Suprapubic skin (tissue), 3 donors: ENCODE measurements around the gene CKAP4.

Source experiments
- EP300 ChIP-seq: sonication (generic); formaldehyde crosslinking; IDR thresholded peaks from one replicate; pipeline ENCODE4 v1.6.1; 2017; ENCODE audit warnings: antibody characterized with exemption
- TF ChIP-seq, protein P1 (sequence below), 2 donors: fragments of 200-600 bp in 1 of 2; fragments of 450-650 bp in 1 of 2; sonication (generic) in 1 of 2; IDR thresholded peaks; one replicate each; pipeline ENCODE4 v1.5.1; 2016 to 2019; ENCODE audit warnings: antibody characterized with exemption in 2 of 2, mild to moderate bottlenecking in 1 of 2, moderate library complexity in 1 of 2

DNA sequence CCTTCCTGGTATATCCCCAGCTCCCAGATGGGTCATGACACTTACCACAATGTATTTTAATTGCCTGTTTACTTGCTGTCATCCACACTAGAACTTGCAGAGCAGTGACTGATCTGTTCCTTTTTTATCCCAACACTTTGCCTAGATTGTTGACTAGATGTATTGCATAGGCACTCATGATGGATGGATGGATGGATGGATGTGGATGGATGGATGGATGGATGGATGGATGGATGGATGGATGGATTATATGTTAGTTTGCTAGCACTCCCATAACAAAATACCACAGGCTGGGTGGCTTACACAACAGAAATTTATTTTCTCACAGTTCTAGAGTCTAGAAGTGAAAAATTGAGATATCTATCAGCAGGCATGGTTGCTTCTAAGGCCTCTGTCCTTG, 8.7 kb upstream of the CKAP4 start:
- no peak for TF ChIP-seq EP300
- TF ChIP-seq, protein P1, sequence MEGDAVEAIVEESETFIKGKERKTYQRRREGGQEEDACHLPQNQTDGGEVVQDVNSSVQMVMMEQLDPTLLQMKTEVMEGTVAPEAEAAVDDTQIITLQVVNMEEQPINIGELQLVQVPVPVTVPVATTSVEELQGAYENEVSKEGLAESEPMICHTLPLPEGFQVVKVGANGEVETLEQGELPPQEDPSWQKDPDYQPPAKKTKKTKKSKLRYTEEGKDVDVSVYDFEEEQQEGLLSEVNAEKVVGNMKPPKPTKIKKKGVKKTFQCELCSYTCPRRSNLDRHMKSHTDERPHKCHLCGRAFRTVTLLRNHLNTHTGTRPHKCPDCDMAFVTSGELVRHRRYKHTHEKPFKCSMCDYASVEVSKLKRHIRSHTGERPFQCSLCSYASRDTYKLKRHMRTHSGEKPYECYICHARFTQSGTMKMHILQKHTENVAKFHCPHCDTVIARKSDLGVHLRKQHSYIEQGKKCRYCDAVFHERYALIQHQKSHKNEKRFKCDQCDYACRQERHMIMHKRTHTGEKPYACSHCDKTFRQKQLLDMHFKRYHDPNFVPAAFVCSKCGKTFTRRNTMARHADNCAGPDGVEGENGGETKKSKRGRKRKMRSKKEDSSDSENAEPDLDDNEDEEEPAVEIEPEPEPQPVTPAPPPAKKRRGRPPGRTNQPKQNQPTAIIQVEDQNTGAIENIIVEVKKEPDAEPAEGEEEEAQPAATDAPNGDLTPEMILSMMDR (IDR thresholded peaks at IDR 0.05) = no peak
